Inflammatory macrophage treated with lipopolysaccharide for 4 hours (primary cell): ENCODE measurements around the gene RABAC1.

Experiments used
- DNase-seq: peaks from one replicate; pipeline ENCODE4 v3.0.0-alpha.2; 2020

Gene RABAC1

GRCh38 chr19:41913538-41914423, 45.3 kb downstream of the RABAC1 start:
- no peak for DNase-seq

- no peak for DNase-seq
Measured at GRCh38 chr19:41912899-41913537, 46.1 kb downstream of the RABAC1 start.

- no peak for DNase-seq
Measured at GRCh38 chr19:41911889-41912731, 47.0 kb downstream of the RABAC1 start.

GRCh38 chr19:41910992-41911888, 47.9 kb downstream of the RABAC1 start:
- no peak for DNase-seq

GRCh38 chr19:41910240-41910991, 48.7 kb downstream of the RABAC1 start:
- no peak for DNase-seq

GRCh38 chr19:41909706-41910105, 49.4 kb downstream of the RABAC1 start:
- no peak for DNase-seq

GRCh38 chr19:41908724-41909464, 50.2 kb downstream of the RABAC1 start:
- DNase-seq = no peak

- DNase-seq = no peak
Measured at GRCh38 chr19:41907994-41908615, 51.0 kb downstream of the RABAC1 start.

- no peak for DNase-seq
Measured at GRCh38 chr19:41906916-41907680, 52.0 kb downstream of the RABAC1 start.
